Aorta (tissue), 5 donors: Measurements from ENCODE around the gene EBI3. TPM values are rescaled to one million over a fixed set of nuclear protein-coding genes. Genes with fewer than 3 reads are reported as not detected.
"Not testable (repeated sequence)": the region's sequence is repeated elsewhere in the genome, so short reads cannot be mapped to it uniquely, and the experiment has no call there.

ENCODE experiments used
- ATAC-seq: fragments of 200-7000 bp; cut with Tn5 transposase; one replicate; pipeline ENCODE4 v1.9.1; 2022; ENCODE audit warnings: moderate library complexity; ENCODE audit not compliant: low FRiP score
- DNase-seq, 2 donors: peaks; one replicate each; pipeline ENCODE4 v3.0.0-alpha.2; 2020
- H3K27ac ChIP-seq, 2 donors: one replicate each; pipeline ENCODE4 v1.5.1; 2013; ENCODE audit warnings: low read length in 2 of 2, mild to moderate bottlenecking in 2 of 2, moderate library complexity in 2 of 2, control low read depth in 1 of 2, inconsistent platforms in 1 of 2, low read depth in 1 of 2
- H3K27me3 ChIP-seq, 2 donors: one replicate each; pipeline ENCODE4 v1.6.1; 2013; ENCODE audit warnings: control low read depth in 1 of 2, low read length in 1 of 2, mild to moderate bottlenecking in 1 of 2, moderate library complexity in 1 of 2; ENCODE audit not compliant: insufficient read depth in 2 of 2, control insufficient read depth in 1 of 2
- H3K36me3 ChIP-seq, 2 donors: one replicate each; pipeline ENCODE4 v1.6.1; 2013; ENCODE audit warnings: control low read depth in 1 of 2, low read length in 1 of 2, mild to moderate bottlenecking in 1 of 2; ENCODE audit not compliant: insufficient read depth in 2 of 2, control insufficient read depth in 1 of 2
- H3K4me1 ChIP-seq, 2 donors: one replicate each; pipeline ENCODE4 v1.6.1; 2013; ENCODE audit warnings: low read length in 2 of 2, control low read depth in 1 of 2, mild to moderate bottlenecking in 1 of 2, moderate library complexity in 1 of 2; ENCODE audit not compliant: insufficient read depth in 2 of 2, control insufficient read depth in 1 of 2
- H3K4me3 ChIP-seq, 2 donors: one replicate each; pipeline ENCODE4 v1.5.1; 2013; ENCODE audit warnings: low read length in 2 of 2, control low read depth in 1 of 2, mild to moderate bottlenecking in 1 of 2
- H3K9me3 ChIP-seq: one replicate; pipeline ENCODE4 v1.6.1; 2013; ENCODE audit warnings: mild to moderate bottlenecking, low read length; ENCODE audit not compliant: control insufficient read depth
- WGBS, 2 donors: extraction: QIAGEN DNeasy Blood & Tissue Kit; methylation state at CpG; one replicate each; pipeline ENCODE4 v1.1.7; 2013; 5-methylcytosine and 5-hydroxymethylcytosine counted together
- intact Hi-C, 2 donors: fragments of 100-400 bp; cut with DNase I; formaldehyde crosslinking; loops; one replicate each; pipeline versions ENCODE4 v1.14.2 to v1.15.0; 2022
- polyA plus RNA-seq, 2 donors: library from polyadenylated mRNA; stranded (reverse); fragments of 200-250 nt; gene quantifications; one replicate each; pipeline ENCODE4 v1.2.3, GENCODE V29; 2013
- total RNA-seq, 2 donors: library from RNA; stranded (reverse); fragmentation: NEBNext Ultra II Directional; extraction: Animal tissue kit (Norgen Biotek cat#: 25700); gene quantifications; one replicate each; pipeline ENCODE4 v1.2.1, GENCODE V29; 2021
- donor health status: healthy with polysubstance abuse.
- donor health status: Bipolar disorder and iron deficiency.
- donor health status: DM: no; HTN: no; CAD: no.
- donor health status: DM: no; HTN: no; CAD: no.
- donor health status: DM: yes; HTN: yes; CAD: no.

Gene EBI3
- total and polyA plus RNA-seq, 4 donors = 1.3 to 7.9 (median 3.5) TPM

GRCh38 chr19:4215807-4216206 is 13.5 kb upstream of the EBI3 start:
- H3K4me1 ChIP-seq = no peaks in the 10 kb centered on the region
- no peak for ATAC-seq
- intact Hi-C loops = no loop called here
- no peak overlapping the region for H3K27ac ChIP-seq
- 61 to 67% methylated on average over 10 of the region's 10 CpGs for WGBS, 2 donors
- no peak for DNase-seq
- no peaks in the 10 kb centered on the region for H3K36me3 ChIP-seq
- H3K4me3 ChIP-seq = no peak overlapping the region
- no peaks in the 10 kb centered on the region for H3K27me3 ChIP-seq
- no peaks in the 10 kb centered on the region for H3K9me3 ChIP-seq

- 78 to 79% methylated on average over 6 of the region's 6 CpGs for WGBS, 2 donors
- intact Hi-C loops = no loop called here
These were observed 12.5 kb upstream of the EBI3 start for GRCh38 chr19:4216846-4217245.

GRCh38 chr19:4217429-4218264 is 11.7 kb upstream of the EBI3 start:
- no peaks in the 10 kb centered on the region for H3K4me1 ChIP-seq
- no peak overlapping the region for H3K27ac ChIP-seq
- no peaks in the 10 kb centered on the region for H3K9me3 ChIP-seq
- H3K36me3 ChIP-seq = no peaks in the 10 kb centered on the region
- no peaks in the 10 kb centered on the region for H3K27me3 ChIP-seq
- intact Hi-C loops = no loop called here
- no peak overlapping the region for H3K4me3 ChIP-seq
- DNase-seq (no peak), ATAC-seq (no peak)
- WGBS, 2 donors = 95 to 97% methylated on average over 64 to 81 of the region's 81 CpGs

More at GRCh38 chr19:4216846-4217245, 12.5 kb upstream of the EBI3 start:
- H3K36me3 ChIP-seq = no peaks in the 10 kb centered on the region
- no peak overlapping the region for H3K4me3 ChIP-seq
- ATAC-seq (no peak), DNase-seq (no peak)
- no peaks in the 10 kb centered on the region for H3K4me1 ChIP-seq
- no peaks in the 10 kb centered on the region for H3K9me3 ChIP-seq
- no peaks in the 10 kb centered on the region for H3K27me3 ChIP-seq
- no peak overlapping the region for H3K27ac ChIP-seq

GRCh38 chr19:4218523-4218922 is 10.8 kb upstream of the EBI3 start:
- H3K27ac ChIP-seq, H3K36me3 ChIP-seq, H3K27me3 ChIP-seq, H3K9me3 ChIP-seq, intact Hi-C loops, H3K4me3 ChIP-seq, H3K4me1 ChIP-seq, ATAC-seq, DNase-seq: not testable (repeated sequence)
- 94 to 98% methylated on average over 1 of the region's 1 CpG for WGBS, 2 donors

GRCh38 chr19:4220188-4220587 is 9.1 kb upstream of the EBI3 start:
- no peaks in the 10 kb centered on the region for H3K36me3 ChIP-seq
- 90 to 92% methylated on average over 7 of the region's 7 CpGs for WGBS, 2 donors
- no peak overlapping the region for H3K27ac ChIP-seq
- H3K4me1 ChIP-seq = no peaks in the 10 kb centered on the region
- no peaks in the 10 kb centered on the region for H3K9me3 ChIP-seq
- no peaks in the 10 kb centered on the region for H3K27me3 ChIP-seq
- ATAC-seq (no peak), DNase-seq (no peak)
- H3K4me3 ChIP-seq = no peak overlapping the region
- intact Hi-C loops = no loop called here

GRCh38 chr19:4224470-4224869 is 4.9 kb upstream of the EBI3 start:
- DNase-seq = no peak
- 71 to 74% methylated on average over 15 of the region's 15 CpGs for WGBS, 2 donors
- no peak overlapping the region for H3K27ac ChIP-seq
- no peak for ATAC-seq
- H3K4me1 ChIP-seq = no peaks in the 10 kb centered on the region
- no peaks in the 10 kb centered on the region for H3K27me3 ChIP-seq
- intact Hi-C loops = no loop called here
- no peak overlapping the region for H3K4me3 ChIP-seq
- H3K36me3 ChIP-seq = no peaks in the 10 kb centered on the region
- no peaks in the 10 kb centered on the region for H3K9me3 ChIP-seq

GRCh38 chr19:4225885-4226284 is 3.4 kb upstream of the EBI3 start:
- Histone ChIP-seq H3K27me3 (no peaks in the 10 kb centered on the region), H3K4me1 (no peaks in the 10 kb centered on the region), H3K27ac (no peak overlapping the region), H3K36me3 (no peaks in the 10 kb centered on the region), H3K4me3 (no peak overlapping the region), H3K9me3 (no peaks in the 10 kb centered on the region)
- ATAC-seq = no peak
- DNase-seq = no peak
- 76 to 79% methylated on average over 8 of the region's 8 CpGs for WGBS, 2 donors
- intact Hi-C loops = no loop called here

- Histone ChIP-seq H3K4me1 (no peaks in the 10 kb centered on the region), H3K27ac (no peak overlapping the region), H3K27me3 (no peaks in the 10 kb centered on the region), H3K4me3 (no peak overlapping the region), H3K9me3 (no peaks in the 10 kb centered on the region), H3K36me3 (no peaks in the 10 kb centered on the region)
- ATAC-seq (no peak), DNase-seq (no peak)
- intact Hi-C loops = no loop called here
These were observed 1.6 kb upstream of the EBI3 start for GRCh38 chr19:4227771-4228170.

DNA sequence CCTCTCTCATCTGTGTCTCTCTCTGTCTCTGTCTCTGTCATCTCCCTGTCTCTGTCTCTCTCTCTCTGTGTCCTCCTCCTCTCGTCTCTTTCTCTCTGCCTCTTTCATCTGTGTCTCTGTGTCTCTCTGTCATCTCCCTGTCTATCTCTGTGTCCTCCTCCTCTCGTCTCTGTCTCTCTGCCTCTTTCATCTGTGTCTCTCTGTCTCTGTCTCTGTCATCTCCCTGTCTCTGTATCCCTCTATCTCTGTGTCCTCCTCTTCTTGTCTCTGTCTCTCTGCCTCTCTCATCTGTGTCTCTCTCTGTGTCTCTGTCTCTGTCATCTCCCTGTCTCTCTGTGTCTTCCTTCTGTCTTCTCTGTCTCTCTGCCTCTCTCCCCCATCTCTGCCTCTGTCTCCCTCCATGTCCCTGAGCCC is 551 bp upstream of the EBI3 start:
- Histone ChIP-seq H3K36me3 (no peaks in the 10 kb centered on the region), H3K4me3 (no peak overlapping the region), H3K27ac (no peak overlapping the region), H3K9me3 (no peaks in the 10 kb centered on the region), H3K4me1 (no peaks in the 10 kb centered on the region), H3K27me3 (no peaks in the 10 kb centered on the region)
- intact Hi-C loops = no loop called here
- DNase-seq = no peak
- ATAC-seq = no peak
- 66 to 67% methylated on average over 2 of the region's 2 CpGs for WGBS, 2 donors
